ENCODE measurements around the gene PRDM11.
A peak's percentile ranks its signal among the peaks of the same experiment; 100 is the strongest.

The PRDM11 gene

DNA sequence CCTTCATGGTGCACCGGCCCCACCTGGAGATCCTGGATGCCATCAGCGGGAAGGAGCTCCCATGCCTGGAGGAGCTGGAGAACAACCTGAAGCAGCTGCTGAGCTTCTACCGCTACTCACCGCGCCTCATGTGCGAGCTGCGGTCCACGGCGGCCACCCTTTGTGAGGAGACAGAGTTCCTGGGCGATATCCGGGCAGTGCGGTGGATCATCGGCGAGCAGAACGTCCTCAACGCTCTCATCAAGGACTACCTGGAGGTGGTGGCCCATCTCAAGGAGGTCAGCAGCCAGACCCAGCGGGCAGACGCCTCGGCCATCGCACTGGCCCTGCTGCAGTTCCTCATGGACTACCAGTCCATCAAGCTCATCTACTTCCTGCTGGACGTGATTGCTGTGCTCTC, 80.5 kb downstream of the PRDM11 start:
- no peaks in the 10 kb centered on the region for H3K27me3 ChIP-seq
- peaks cover 23 to 73% (median 35%) of the 10 kb centered on the region in 3 donors for H3K36me3 ChIP-seq
- no peak overlapping the region for H3K27ac ChIP-seq
- no peaks in the 10 kb centered on the region for H3K9me3 ChIP-seq
- H3K4me1 ChIP-seq: no peaks in the 10 kb centered on the region
- intact Hi-C loops (cut with DNase I; ENCODE audit: low total_unique reads): no loop called here
- DNase-seq: peak; percentile 10 to 40
- no peak overlapping the region for H3K4me3 ChIP-seq
- TF ChIP-seq, protein P1, sequence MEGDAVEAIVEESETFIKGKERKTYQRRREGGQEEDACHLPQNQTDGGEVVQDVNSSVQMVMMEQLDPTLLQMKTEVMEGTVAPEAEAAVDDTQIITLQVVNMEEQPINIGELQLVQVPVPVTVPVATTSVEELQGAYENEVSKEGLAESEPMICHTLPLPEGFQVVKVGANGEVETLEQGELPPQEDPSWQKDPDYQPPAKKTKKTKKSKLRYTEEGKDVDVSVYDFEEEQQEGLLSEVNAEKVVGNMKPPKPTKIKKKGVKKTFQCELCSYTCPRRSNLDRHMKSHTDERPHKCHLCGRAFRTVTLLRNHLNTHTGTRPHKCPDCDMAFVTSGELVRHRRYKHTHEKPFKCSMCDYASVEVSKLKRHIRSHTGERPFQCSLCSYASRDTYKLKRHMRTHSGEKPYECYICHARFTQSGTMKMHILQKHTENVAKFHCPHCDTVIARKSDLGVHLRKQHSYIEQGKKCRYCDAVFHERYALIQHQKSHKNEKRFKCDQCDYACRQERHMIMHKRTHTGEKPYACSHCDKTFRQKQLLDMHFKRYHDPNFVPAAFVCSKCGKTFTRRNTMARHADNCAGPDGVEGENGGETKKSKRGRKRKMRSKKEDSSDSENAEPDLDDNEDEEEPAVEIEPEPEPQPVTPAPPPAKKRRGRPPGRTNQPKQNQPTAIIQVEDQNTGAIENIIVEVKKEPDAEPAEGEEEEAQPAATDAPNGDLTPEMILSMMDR (IDR thresholded peaks at IDR 0.05): no peak

GRCh38 chr11:45227836-45228235, 81.4 kb downstream of the PRDM11 start:
- peak in 1 of 2 donors; percentile 46 for DNase-seq
- H3K4me1 ChIP-seq: no peaks in the 10 kb centered on the region
- H3K4me3 ChIP-seq: no peak overlapping the region
- TF ChIP-seq, protein P1 (IDR thresholded peaks at IDR 0.05): no peak
- no peaks in the 10 kb centered on the region for H3K9me3 ChIP-seq
- H3K27me3 ChIP-seq: no peaks in the 10 kb centered on the region
- no peak overlapping the region for H3K27ac ChIP-seq
- H3K36me3 ChIP-seq: peaks cover 23 to 64% (median 35%) of the 10 kb centered on the region in 3 donors
- intact Hi-C loops (cut with DNase I; ENCODE audit: low total_unique reads): no loop called here

DNA sequence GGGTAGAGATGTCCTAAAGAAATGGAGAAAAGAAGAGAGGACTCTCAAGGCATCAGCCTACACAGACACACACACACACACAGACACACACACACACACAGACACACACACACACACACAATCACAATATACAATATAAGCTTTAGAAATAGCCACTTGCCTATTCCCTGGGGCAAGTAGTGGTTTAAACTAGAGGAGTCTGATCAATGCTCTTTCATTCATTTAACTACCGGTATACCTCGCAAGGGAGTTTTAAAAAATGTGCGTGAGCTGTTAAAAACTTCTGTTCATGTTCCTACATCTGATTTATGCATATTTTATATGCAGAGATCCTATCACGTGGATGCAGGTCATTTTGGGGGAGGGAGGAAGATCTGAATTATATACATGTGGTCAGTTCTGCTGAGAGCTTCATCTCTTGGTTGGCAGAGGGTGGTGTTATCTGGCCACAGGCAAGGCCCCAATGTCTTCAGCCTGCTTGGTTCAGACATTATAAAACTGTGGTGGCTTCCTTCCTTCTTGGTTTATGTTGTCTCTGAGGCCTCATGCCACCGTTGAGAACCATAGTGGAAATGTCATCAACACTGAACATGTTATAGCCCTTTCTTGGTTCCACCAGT, 83.1 kb downstream of the PRDM11 start:
- Histone ChIP-seq H3K4me3 (no peak overlapping the region), H3K36me3 (peaks cover 23 to 48% (median 28%) of the 10 kb centered on the region in 3 donors), H3K4me1 (no peaks in the 10 kb centered on the region), H3K27ac (no peak overlapping the region), H3K9me3 (no peaks in the 10 kb centered on the region), H3K27me3 (no peaks in the 10 kb centered on the region)
- TF ChIP-seq, protein P1 (IDR thresholded peaks at IDR 0.05): no peak
- no peak for DNase-seq
- intact Hi-C loops (cut with DNase I; ENCODE audit: low total_unique reads): no loop called here

GRCh38 chr11:45232341-45233080, 86.1 kb downstream of the PRDM11 start:
- H3K36me3 ChIP-seq: peaks cover 4 to 18% (median 5%) of the 10 kb centered on the region in 3 donors
- no peak overlapping the region for H3K4me3 ChIP-seq
- peak; percentile 2 to 21 for DNase-seq
- no peaks in the 10 kb centered on the region for H3K4me1 ChIP-seq
- TF ChIP-seq, protein P1 (IDR thresholded peaks at IDR 0.05): no peak
- intact Hi-C loops (cut with DNase I; ENCODE audit: low total_unique reads): no loop called here
- no peaks in the 10 kb centered on the region for H3K9me3 ChIP-seq
- no peak overlapping the region for H3K27ac ChIP-seq
- no peaks in the 10 kb centered on the region for H3K27me3 ChIP-seq

- H3K27me3 ChIP-seq: no peaks in the 10 kb centered on the region
- H3K4me3 ChIP-seq: no peak overlapping the region
- no peaks in the 10 kb centered on the region for H3K4me1 ChIP-seq
- H3K9me3 ChIP-seq: no peaks in the 10 kb centered on the region
- TF ChIP-seq, protein P1 (IDR thresholded peaks at IDR 0.05): peak; percentile 75 to 85
- H3K27ac ChIP-seq: no peak overlapping the region
- intact Hi-C loops (cut with DNase I; ENCODE audit: low total_unique reads): no loop called here
- peak; percentile 67 to 81 for DNase-seq
- peaks cover 0 to 11% (median 0%) of the 10 kb centered on the region in 3 donors for H3K36me3 ChIP-seq
These were observed 86.8 kb downstream of the PRDM11 start for GRCh38 chr11:45233121-45233803.
